CD4-positive, alpha-beta T cell treated with Interleukin-17A for 4 hours (primary cell): ENCODE data around the gene MEGF6.

Experiments used
- DNase-seq: peaks from one replicate; pipeline ENCODE4 v3.0.0-alpha.2; 2020; ENCODE audit warnings: mixed read lengths

Gene MEGF6

DNA sequence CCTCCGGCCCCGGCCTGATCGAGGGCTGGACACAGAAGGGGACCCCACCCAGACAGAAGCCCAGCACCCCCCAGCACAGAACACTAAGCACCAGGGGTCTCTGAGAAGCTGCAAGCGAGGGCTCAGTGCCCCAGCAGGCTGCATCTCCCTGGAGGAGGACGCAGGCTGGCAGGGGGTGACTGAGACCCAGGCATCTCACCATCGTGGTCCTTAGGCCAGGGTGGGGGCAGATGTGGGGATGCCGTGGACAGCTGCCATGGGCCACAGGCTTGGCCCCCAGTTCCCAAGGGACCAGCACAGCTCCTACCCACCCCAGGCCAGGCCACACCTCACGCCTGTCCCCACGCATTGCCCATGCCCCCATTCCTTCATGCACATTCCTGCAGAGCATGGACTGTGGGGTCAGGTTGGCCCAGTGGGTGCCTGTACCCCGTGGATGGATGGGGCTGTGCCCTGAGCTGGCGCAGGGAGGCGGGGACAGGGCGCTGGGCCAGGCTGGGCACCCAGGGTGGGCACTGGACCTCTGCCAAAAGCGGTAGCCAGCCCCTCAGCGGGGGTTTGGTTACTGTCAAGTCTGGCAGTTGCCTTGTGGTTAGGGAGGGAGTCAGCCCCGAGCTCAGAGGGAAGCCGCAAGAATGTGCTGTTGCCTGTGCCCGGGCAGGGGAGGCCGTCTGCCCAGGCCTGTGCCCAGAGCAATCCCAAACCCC, 95.4 kb downstream of the MEGF6 start:
- no peak for DNase-seq

DNA sequence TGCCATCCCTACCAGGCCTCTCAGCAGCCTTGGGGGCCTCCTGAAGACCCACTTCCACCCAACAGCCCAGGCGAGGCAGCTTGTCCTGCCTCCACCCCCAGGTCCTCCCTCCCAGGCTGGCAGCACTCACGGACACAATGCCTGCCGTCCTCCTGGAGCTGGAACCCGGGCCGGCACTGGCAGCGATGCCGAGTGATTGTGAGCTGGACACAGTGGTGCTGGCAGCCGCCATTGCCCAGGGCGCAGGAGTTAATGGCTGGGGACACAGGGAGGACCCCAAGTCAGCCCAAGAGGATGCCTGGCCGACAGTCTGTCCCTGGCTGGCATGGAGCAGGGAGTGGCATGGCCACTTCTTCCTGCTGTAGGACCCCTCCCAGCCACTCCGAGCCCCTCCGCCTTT, 96.0 kb downstream of the MEGF6 start:
- no peak for DNase-seq

DNA sequence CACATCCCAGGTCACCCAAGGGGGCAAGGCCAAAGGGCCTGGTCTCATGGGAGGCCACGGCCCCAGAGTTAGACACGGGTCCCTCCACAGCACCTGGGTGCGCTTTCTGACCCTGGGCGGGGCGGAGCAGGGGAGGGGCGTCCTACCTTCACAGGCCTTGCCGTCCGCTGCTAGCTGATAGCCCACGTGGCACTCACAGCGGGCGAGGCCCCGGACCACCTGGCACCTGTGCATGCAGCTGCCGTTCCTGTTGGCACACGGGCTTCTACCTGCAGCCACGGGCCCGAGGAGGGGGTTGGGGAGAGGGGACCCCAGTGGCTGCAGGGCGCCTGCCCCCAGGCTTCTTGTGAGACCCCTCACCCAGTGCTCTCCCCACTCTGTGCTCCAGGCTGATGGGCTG, 96.9 kb downstream of the MEGF6 start:
- DNase-seq, result no peak

DNA sequence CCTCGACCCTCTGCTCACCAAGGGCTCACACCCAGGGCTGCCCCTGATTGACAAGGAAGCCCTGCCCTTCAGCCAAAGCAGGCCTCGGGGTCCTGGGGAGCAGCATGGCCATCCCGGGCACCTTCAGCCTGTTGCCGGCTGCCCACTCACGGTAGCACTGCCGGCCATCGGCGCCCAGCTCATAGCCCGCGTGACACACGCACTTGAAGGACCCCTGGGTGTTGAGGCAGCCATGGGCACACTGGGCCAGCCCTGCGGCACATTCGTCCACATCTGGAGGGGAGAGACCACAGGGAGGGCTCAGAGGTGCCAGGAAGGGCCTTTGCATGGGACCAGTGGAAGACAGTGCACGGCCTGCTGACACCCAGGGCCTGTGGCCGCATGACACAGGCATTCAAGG, 99.5 kb downstream of the MEGF6 start:
- DNase-seq, result no peak

- no peak for DNase-seq
Measured at GRCh38 chr1:3511306-3511705, 100.0 kb downstream of the MEGF6 start.

DNA sequence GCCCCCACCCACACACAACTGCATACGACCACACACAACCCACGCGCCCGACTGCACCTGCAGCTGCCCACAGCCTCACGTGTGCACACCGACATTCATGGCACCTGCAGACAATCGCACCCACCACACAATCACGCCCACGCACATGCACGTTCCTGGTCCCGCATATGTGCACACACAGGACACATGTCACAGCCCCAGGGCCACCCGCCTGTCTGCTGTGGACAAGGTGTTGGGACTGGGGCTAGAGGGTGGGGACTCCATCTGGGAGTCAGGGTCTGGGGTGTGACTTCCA, 100.4 kb downstream of the MEGF6 start:
- no peak for DNase-seq

- DNase-seq, result no peak
Measured at GRCh38 chr1:3510136-3510955, 101.0 kb downstream of the MEGF6 start.

GRCh38 chr1:3509721-3510120, 101.6 kb downstream of the MEGF6 start:
- DNase-seq, result no peak

DNA sequence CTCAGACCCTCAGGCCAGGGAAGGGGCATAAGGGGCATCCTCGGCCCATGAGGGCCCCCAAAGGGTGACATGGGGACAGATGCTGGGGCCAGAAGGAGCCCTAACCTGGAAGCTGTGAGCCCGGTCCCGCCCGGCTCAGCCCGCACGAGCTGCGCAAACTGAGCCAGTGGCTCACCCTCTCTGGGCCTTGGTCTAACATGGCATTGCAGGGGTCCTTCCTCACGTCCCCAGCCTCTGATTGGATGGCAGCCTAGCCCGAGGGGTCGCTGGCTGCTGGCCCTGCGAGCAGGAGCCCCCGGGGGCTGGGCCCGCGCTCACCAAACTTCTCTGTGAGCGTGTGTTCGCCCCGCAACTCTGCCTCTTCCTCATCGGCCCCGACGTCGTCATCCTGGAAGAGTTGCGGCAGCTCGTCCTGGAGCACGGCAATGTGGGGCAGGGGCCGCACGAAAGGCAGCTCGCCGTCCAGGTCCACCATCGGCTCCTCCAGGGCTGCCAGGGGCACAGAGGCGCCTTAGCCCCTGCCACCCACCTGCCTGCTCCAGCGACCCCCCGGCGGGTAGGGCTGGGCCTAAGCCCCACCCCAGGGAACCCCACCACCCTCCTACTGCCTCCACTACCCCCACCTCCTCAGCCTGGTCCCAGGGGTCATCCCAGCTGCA, 102.4 kb downstream of the MEGF6 start:
- no peak for DNase-seq

DNA sequence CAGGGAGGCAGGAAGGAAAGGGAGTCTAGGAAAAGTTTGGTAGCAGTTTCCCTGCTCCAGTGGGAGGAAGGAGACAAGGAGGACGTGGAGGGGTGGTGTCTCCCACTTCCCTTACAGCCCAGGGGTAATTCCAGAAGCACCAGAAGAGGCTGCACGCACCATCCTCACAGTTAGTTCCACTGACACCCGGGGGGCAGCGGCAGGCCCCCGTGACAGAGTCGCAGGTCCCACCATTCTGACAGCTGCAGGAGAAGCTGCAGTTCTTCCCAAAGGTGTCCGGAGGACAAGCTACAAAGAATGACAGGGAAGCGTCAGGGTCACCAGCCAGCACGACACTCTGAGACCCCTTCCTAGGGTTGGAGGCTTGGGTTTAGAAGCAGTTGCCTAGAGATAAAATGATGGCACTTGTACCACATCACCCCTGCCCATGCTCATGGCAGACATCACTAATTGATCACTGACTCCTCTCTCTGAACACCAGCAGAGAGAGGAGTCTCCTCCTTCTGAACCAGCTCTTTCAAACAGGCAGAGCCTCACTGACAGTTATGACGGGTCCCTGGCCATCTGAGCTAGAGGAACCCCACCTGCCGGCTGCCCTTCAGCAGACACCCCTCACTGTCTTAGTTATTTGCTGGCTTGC, 103.6 kb downstream of the MEGF6 start:
- no peak for DNase-seq

- no peak for DNase-seq
Measured at GRCh38 chr1:3506943-3507342, 104.4 kb downstream of the MEGF6 start.

DNA sequence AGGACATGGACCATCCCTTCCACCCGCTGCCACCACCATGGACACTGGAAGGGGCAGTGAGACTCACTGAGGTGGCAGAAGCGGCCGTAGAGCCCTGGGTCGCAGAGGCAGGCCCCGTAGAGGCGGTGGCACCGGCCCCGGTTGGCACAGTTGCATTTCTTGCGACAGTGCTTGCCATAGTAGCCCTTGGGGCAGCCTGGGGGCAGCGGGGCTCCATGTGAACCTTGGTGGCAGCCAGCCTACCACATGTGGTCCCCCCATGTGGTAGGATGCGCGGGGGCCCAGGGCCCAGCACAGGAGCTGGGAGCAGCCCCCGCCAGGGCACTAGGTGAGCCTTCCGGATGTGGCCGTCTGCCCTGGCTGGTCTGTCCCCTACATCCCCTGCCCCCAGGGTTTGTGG, 105.3 kb downstream of the MEGF6 start:
- DNase-seq, result no peak

DNA sequence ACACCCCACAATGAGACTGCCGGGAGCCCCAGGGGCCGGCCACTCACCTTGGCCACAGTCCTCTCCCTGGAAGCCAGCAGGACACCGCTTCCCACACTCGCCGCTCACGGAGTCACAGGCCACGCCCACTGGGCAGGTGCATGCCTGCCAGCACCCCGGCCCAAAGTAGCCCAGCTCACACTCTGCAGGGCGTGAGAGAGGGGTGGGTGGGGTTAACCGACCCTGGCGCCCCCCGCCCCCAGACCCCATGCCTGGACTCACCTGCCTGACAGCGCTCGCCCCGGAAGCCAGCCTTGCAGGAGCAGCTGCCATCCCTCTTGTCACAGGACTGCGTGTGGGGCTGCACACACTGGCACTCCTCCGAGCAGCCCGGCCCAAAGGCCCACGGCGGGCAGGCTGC, 106.1 kb downstream of the MEGF6 start:
- no peak for DNase-seq

GRCh38 chr1:3504822-3505153, 106.5 kb downstream of the MEGF6 start:
- DNase-seq, result no peak

DNA sequence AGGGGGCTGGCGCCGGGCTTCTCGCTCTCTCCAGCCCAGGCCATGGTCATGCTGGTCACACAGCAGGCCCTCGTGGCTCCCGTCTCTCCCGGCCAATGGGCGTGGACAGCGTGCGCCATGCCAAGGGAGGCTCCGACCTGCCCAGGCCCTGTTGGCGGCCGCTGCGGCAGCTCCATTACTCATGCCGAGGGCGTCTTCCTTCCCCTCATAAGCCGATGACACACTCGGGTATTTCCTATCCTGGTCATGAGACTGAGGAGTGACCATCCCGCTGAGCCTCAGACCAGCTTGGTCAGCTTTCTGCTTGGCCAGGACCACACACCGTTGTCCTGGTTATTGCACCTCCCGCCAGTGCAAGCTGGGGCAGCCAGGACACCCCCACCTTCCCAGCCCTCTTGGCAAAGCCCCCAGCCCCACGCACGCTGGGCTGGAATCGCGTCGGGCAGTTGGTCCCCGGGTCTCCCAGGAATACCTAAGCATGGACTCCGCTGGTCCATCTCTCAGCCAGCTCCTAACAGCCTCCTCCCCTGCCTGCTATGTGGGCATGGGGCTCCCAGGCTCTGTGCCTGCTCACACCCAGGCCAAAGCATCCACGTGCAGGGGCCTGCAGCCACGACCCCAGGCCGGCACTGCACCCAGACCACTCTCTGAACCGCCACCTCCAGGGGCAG, 107.0 kb downstream of the MEGF6 start:
- no peak for DNase-seq

DNA sequence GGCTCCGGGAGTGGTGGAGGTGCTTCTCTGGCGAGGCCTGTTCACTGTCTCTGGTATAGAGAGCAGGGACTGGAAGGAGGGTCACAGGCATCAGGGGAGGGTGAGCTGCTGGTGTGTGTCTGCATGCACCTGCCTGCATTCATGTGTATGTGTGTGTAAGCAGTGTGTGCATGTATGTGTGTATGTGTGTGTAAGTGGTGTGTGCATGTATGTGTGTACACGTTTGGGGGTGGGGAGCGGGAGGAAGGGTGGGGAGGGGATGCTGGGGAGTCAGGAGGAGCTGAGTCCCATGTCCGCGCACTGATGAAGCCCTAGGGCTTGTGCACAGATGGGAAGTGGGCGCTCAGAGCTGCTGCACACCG, 107.8 kb downstream of the MEGF6 start:
- no peak for DNase-seq

DNA sequence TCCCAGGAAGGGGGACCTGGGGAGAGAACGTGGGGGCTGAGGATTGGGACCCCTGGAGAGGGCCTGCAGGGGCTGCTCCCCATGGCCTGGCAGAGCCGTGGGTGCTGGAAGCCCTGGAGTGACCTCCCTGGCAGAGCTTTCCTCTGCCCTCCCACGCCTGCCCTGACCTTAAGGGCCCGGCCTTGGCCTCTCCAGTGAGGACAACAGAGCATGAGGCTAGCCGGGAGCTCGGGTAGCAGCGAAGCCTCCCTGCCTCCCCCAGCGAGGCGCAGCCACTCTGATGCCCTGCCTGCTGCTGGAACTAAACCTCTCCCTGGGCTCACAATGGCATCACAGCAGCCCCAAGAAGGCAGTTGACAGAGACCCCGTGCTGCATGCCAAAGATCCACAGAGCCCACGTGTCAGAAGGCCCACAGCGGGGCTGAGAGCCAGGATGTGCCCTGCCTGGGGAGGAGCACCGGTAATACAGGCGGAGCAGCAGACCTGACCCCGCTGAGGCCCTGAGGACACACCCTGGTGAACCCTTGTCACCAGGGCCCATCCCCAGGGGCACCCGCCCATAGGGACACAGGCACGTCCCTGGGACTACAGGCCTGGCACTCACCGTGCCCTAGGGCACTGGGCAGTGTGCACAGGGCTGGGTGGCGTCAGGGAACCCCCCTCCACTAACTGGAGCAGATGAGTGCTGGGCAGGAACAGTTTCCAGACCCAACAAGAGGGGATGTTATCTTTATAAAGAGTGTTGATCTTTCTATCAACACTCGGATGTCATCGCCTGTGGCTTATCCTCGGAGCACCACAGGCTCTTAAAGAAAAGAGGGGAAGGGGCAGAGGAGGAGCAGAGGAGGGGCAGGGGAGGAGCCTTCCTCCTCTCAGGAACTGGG, 108.4 kb downstream of the MEGF6 start:
- DNase-seq, result no peak

- DNase-seq, result peak; percentile 64
Measured at GRCh38 chr1:3501856-3502640, 109.3 kb downstream of the MEGF6 start.

DNA sequence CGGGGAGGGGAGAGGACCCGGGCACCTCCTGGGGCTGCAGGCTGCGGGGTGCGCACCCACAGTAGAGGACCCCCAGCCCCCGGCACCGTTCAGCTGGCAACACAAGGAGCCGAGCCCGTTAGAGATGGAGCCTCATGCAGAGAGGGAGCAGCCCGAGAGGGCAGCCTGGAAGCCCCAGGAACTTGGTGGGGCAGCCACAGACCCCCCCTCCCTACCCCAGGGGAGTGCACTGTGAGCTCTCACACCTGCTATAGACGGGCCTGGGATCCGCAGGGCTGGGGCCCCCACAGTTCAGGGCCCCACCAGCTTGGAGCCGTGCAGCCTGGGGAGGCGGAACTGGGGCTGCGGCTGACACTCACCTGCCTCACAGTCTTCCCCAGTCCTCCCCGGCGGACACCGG, 109.9 kb downstream of the MEGF6 start:
- no peak for DNase-seq

DNA sequence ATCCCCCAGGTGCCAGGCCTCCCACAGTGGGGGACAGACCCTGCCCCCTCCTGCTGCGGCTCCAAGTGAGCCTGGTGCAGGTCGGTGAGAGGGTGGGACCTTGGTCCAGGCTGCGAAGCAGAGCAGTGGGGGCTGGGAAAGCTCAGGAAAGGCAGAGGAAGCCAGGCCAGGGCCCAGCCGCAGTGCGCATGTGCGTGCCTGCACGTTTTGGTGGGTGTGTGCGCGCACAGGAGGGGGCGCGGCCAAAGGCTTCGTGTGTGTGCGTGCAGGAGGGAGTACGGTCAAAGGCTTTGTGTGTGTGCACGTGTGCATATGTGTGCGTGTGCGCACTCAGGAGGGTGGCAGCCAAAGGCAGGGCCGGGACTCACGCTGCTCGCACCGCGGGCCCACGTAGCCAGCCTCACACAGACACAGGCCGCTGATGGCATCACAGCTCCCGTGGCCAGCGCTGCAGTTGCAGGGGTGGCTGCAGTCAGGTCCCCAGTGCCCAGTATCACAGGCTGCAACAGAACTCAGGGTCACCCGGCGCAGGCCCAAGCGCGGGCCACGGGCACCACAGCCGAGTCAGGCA, 111.0 kb downstream of the MEGF6 start:
- no peak for DNase-seq

- no peak for DNase-seq
Measured at GRCh38 chr1:3499611-3500010, 111.7 kb downstream of the MEGF6 start.
